GM21526 (cell line): ENCODE results near the gene RTN4.

ENCODE experiments used
- ATAC-seq: cut with Tn5 transposase; IDR thresholded peaks from one replicate; pipeline ENCODE4 v1.9.1; 2021; ENCODE audit warnings: moderate library complexity; ENCODE audit not compliant: unreplicated experiment, low FRiP score

RTN4 gene

GRCh38 chr2:54975598-54976492, 74.4 kb downstream of the RTN4 start:
- ATAC-seq: no peak

GRCh38 chr2:54975175-54975574, 75.1 kb downstream of the RTN4 start:
- ATAC-seq: no peak

- ATAC-seq: no peak
Measured at GRCh38 chr2:54969940-54970338, 80.3 kb downstream of the RTN4 start.

GRCh38 chr2:54969295-54969939, 80.8 kb downstream of the RTN4 start:
- no peak for ATAC-seq

GRCh38 chr2:54968561-54969218, 81.6 kb downstream of the RTN4 start:
- ATAC-seq: no peak

- ATAC-seq: no peak
Measured at GRCh38 chr2:54967759-54968365, 82.4 kb downstream of the RTN4 start.

- ATAC-seq: no peak
Measured at GRCh38 chr2:54967269-54967668, 83.0 kb downstream of the RTN4 start.

- ATAC-seq: no peak
Measured at GRCh38 chr2:54966837-54967236, 83.4 kb downstream of the RTN4 start.

- no peak for ATAC-seq
Measured at GRCh38 chr2:54966165-54966832, 84.0 kb downstream of the RTN4 start.

GRCh38 chr2:54965425-54965824, 84.8 kb downstream of the RTN4 start:
- ATAC-seq: no peak

- ATAC-seq: no peak
Measured at GRCh38 chr2:54964816-54965215, 85.4 kb downstream of the RTN4 start.

GRCh38 chr2:54964271-54964670, 86.0 kb downstream of the RTN4 start:
- ATAC-seq: no peak

- ATAC-seq: no peak
Measured at GRCh38 chr2:54963476-54963875, 86.8 kb downstream of the RTN4 start.

GRCh38 chr2:54962935-54963440, 87.3 kb downstream of the RTN4 start:
- no peak for ATAC-seq

- ATAC-seq: no peak
Measured at GRCh38 chr2:54962511-54962910, 87.7 kb downstream of the RTN4 start.

- ATAC-seq: no peak
Measured at GRCh38 chr2:54960164-54960563, 90.1 kb downstream of the RTN4 start.

- ATAC-seq: no peak
Measured at GRCh38 chr2:54958717-54959371, 91.4 kb downstream of the RTN4 start.

GRCh38 chr2:54957321-54957999, 92.8 kb downstream of the RTN4 start:
- no peak for ATAC-seq

GRCh38 chr2:54956111-54956627, 94.1 kb downstream of the RTN4 start:
- no peak for ATAC-seq
